ENCODE results near the gene UBR2. TPM values are rescaled to one million over a fixed set of nuclear protein-coding genes. Genes with fewer than 3 reads are reported as not detected.
A peak's percentile ranks its signal among the peaks of the same experiment; 100 is the strongest.

UBR2 gene
- total RNA-seq, 6 experiments from 2014 or later, result 14.0 to 22.8 (median 16.7) TPM

DNA sequence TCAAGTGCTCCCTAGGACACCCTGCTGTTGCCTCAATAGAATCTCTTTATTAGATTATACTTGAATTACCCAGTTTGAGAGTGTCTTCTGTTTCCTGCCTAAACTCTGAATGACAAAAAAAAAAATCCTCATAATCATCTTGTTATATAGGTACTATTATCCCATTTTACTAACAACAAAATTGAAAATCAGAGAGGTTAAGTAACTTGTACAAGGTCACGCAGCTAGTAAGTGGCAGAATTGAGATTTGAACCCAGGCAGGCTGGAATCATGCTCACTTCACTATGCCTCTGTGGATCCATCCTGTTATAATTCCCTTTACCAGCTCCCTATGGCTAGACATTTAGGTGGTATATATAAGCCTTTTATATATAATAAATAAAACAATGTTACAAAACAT, 36.6 kb upstream of the UBR2 start:
- Histone ChIP-seq H3K4me1 (no peaks in the 10 kb centered on the region), H3K27me3 (no peaks in the 10 kb centered on the region), H3K36me3 (no peaks in the 10 kb centered on the region), H3K9me3 (no peaks in the 10 kb centered on the region), H3K4me3 (no peak overlapping the region), H3K27ac (no peak overlapping the region)
- ATAC-seq, result no peak
- intact Hi-C loops (cut with DNase I), result no loop called here
- 100% methylated on average over 1 of the region's 1 CpG for WGBS (ENCODE audit: insufficient coverage, low coverage, low lambda C conversion rate, missing lambda C conversion rate)
- no peak for DNase-seq
- TF ChIP-seq POLR2A (IDR thresholded peaks at IDR 0.05), result no peak
- TF ChIP-seq, protein P1, sequence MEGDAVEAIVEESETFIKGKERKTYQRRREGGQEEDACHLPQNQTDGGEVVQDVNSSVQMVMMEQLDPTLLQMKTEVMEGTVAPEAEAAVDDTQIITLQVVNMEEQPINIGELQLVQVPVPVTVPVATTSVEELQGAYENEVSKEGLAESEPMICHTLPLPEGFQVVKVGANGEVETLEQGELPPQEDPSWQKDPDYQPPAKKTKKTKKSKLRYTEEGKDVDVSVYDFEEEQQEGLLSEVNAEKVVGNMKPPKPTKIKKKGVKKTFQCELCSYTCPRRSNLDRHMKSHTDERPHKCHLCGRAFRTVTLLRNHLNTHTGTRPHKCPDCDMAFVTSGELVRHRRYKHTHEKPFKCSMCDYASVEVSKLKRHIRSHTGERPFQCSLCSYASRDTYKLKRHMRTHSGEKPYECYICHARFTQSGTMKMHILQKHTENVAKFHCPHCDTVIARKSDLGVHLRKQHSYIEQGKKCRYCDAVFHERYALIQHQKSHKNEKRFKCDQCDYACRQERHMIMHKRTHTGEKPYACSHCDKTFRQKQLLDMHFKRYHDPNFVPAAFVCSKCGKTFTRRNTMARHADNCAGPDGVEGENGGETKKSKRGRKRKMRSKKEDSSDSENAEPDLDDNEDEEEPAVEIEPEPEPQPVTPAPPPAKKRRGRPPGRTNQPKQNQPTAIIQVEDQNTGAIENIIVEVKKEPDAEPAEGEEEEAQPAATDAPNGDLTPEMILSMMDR (IDR thresholded peaks at IDR 0.05), result no peak

DNA sequence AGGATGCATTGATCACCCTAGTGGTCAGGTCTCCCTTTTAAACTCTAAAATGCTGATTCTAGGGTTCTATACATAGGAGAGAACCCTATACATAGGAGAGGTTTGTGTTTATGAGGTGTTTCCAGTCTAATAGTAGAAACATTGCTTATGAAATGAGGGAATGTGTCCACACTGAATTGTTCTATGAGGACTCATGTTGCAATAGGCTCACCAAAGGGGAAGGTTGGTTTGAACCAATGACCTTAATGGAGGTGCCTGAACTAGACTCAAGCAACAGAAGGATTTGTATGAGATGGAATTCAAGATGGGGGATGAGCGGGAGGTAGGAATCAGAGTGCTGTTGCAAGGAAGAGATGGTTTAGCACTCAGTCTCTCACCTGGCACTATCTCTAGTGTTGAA, 33.5 kb upstream of the UBR2 start:
- DNase-seq, result no peak
- intact Hi-C loops (cut with DNase I), result no loop called here
- H3K9me3 ChIP-seq, result no peaks in the 10 kb centered on the region
- no peak for ATAC-seq
- no peaks in the 10 kb centered on the region for H3K36me3 ChIP-seq
- TF ChIP-seq POLR2A (IDR thresholded peaks at IDR 0.05), result no peak
- TF ChIP-seq, protein P1 (IDR thresholded peaks at IDR 0.05), result no peak
- H3K27ac ChIP-seq, result no peak overlapping the region
- WGBS (ENCODE audit: insufficient coverage, low coverage, low lambda C conversion rate, missing lambda C conversion rate), result 86% methylated on average over 1 of the region's 1 CpG
- no peak overlapping the region for H3K4me3 ChIP-seq
- no peaks in the 10 kb centered on the region for H3K4me1 ChIP-seq
- no peaks in the 10 kb centered on the region for H3K27me3 ChIP-seq

GRCh38 chr6:42530751-42531150, 33.1 kb upstream of the UBR2 start:
- H3K4me1 ChIP-seq, result no peaks in the 10 kb centered on the region
- 43% methylated on average over 1 of the region's 1 CpG for WGBS (ENCODE audit: insufficient coverage, low coverage, low lambda C conversion rate, missing lambda C conversion rate)
- no peak for TF ChIP-seq POLR2A (IDR thresholded peaks at IDR 0.05)
- TF ChIP-seq, protein P1 (IDR thresholded peaks at IDR 0.05), result peak in 1 of 4 donors; percentile 3
- no peaks in the 10 kb centered on the region for H3K9me3 ChIP-seq
- H3K27me3 ChIP-seq, result no peaks in the 10 kb centered on the region
- H3K27ac ChIP-seq, result no peak overlapping the region
- no peaks in the 10 kb centered on the region for H3K36me3 ChIP-seq
- intact Hi-C loops (cut with DNase I), result no loop called here
- ATAC-seq (no peak), DNase-seq (no peak)
- H3K4me3 ChIP-seq, result no peak overlapping the region

- ATAC-seq, result peak; percentile 68 to 73 (median 70)
- intact Hi-C loops (cut with DNase I), result no loop called here
- Histone ChIP-seq H3K4me1 (no peaks in the 10 kb centered on the region), H3K27me3 (no peaks in the 10 kb centered on the region), H3K36me3 (no peaks in the 10 kb centered on the region), H3K9me3 (no peaks in the 10 kb centered on the region), H3K27ac (no peak overlapping the region), H3K4me3 (no peak overlapping the region)
- DNase-seq, result no peak
- TF ChIP-seq, protein P1 (IDR thresholded peaks at IDR 0.05), result peak; percentile 65 to 86 (median 80)
- no peak for TF ChIP-seq POLR2A (IDR thresholded peaks at IDR 0.05)
Measured at GRCh38 chr6:42532038-42532669, 31.7 kb upstream of the UBR2 start.

- Histone ChIP-seq H3K4me1 (no peaks in the 10 kb centered on the region), H3K4me3 (no peak overlapping the region), H3K36me3 (no peaks in the 10 kb centered on the region), H3K27me3 (no peaks in the 10 kb centered on the region), H3K27ac (no peak overlapping the region), H3K9me3 (no peaks in the 10 kb centered on the region)
- no peak for DNase-seq
- 59% methylated on average over 5 of the region's 5 CpGs for WGBS (ENCODE audit: insufficient coverage, low coverage, low lambda C conversion rate, missing lambda C conversion rate)
- ATAC-seq, result no peak
- intact Hi-C loops (cut with DNase I), result no loop called here
- TF ChIP-seq POLR2A (IDR thresholded peaks at IDR 0.05), result no peak
- TF ChIP-seq, protein P1 (IDR thresholded peaks at IDR 0.05), result no peak
Measured at GRCh38 chr6:42533794-42534193, 30.0 kb upstream of the UBR2 start.

All from right lobe of liver (tissue), 6 donors.